Upper lobe of left lung (tissue), 4 donors: ENCODE data around the gene CDK6.

Source experiments
- EP300 ChIP-seq, 4 donors: sonication (generic); formaldehyde crosslinking; IDR thresholded peaks; one replicate each; pipeline ENCODE4 v1.5.1; 2017; ENCODE audit warnings: antibody characterized with exemption in 4 of 4, control low read depth in 2 of 4
- POLR2A ChIP-seq, 4 donors: fragments of 450-650 bp; IDR thresholded peaks; one replicate each; pipeline ENCODE4 v1.5.1; 2016 to 2017; ENCODE audit warnings: antibody characterized with exemption in 4 of 4, mild to moderate bottlenecking in 2 of 4
- POLR2AphosphoS5 ChIP-seq, 2 donors: sonication (generic); formaldehyde crosslinking; IDR thresholded peaks; one replicate each; pipeline ENCODE4 v1.5.1; 2017; ENCODE audit warnings: antibody characterized with exemption in 2 of 2
- TF ChIP-seq, protein P1 (sequence below), 6 experiments: fragments of 450-650 bp in 4 of 6; fragments of 200-600 bp in 2 of 6; sonication (generic) in 2 of 6; IDR thresholded peaks; one replicate each; pipeline ENCODE4 v1.5.1; 2016 to 2019; ENCODE audit warnings: antibody characterized with exemption in 6 of 6

DNA sequence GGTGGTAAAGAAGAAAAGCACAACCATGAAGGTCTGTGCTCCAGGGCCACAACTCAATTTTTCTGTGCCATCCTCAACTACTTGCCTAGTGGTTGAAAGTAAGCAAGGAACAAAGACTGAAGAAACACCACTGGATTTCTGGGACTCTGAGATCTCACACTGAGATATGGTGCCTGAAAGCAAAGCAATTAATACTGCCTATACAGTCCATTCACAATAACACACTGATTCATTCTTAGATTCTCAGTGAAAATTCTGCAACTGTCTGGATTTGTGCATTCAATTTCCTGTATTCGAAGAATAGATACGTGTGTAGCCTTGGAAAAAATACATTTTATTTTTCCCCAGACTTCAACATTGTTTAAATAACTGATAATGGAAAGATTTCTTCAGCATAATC, 129.8 kb downstream of the CDK6 start:
- TF ChIP-seq POLR2A (IDR thresholded peaks at IDR 0.05) (no peak), EP300 (IDR thresholded peaks at IDR 0.05) (no peak), POLR2AphosphoS5 (IDR thresholded peaks at IDR 0.05) (no peak)
- TF ChIP-seq, protein P1, sequence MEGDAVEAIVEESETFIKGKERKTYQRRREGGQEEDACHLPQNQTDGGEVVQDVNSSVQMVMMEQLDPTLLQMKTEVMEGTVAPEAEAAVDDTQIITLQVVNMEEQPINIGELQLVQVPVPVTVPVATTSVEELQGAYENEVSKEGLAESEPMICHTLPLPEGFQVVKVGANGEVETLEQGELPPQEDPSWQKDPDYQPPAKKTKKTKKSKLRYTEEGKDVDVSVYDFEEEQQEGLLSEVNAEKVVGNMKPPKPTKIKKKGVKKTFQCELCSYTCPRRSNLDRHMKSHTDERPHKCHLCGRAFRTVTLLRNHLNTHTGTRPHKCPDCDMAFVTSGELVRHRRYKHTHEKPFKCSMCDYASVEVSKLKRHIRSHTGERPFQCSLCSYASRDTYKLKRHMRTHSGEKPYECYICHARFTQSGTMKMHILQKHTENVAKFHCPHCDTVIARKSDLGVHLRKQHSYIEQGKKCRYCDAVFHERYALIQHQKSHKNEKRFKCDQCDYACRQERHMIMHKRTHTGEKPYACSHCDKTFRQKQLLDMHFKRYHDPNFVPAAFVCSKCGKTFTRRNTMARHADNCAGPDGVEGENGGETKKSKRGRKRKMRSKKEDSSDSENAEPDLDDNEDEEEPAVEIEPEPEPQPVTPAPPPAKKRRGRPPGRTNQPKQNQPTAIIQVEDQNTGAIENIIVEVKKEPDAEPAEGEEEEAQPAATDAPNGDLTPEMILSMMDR (IDR thresholded peaks at IDR 0.05), result no peak
